Measurements from ENCODE around the gene TLN1.

TLN1 gene

GRCh38 chr9:35664531-35665470, 67.2 kb downstream of the TLN1 start, which contains the start of gene ARHGEF39:
ARHGEF39 (minus strand) TSS chr9:35665195; CDS start chr9:35665169, 26 bp downstream.
- peak; percentile 36 for DNase-seq (ENCODE audit: low read depth, low spot score)

DNA sequence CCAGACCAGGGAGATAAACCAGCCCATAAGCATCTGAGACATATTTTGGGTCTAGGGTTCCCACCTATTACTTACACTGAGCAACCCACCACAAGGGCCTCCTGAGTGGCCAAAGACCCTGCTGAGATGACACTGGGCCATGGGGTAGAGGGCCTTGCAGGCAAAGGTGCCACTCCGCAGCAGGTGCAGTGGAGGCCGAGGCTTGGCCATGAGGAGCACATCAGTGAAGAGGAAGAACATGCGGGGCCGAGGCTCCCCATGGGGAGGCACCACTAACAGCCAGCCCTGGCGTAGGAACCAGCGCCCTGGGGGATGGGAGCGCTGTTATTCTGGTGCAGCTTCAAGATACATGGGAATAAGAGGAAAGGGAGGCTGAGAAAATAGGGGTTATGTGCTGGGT, 69.6 kb downstream of the TLN1 start:
- DNase-seq (ENCODE audit: low read depth, low spot score) = no peak

- no peak for DNase-seq (ENCODE audit: low read depth, low spot score)
Measured at GRCh38 chr9:35661756-35662350, 70.1 kb downstream of the TLN1 start.

- no peak for DNase-seq (ENCODE audit: low read depth, low spot score)
Measured at GRCh38 chr9:35660966-35661415, 71.0 kb downstream of the TLN1 start.

- no peak for DNase-seq (ENCODE audit: low read depth, low spot score)
Measured at GRCh38 chr9:35659340-35659739, 72.7 kb downstream of the TLN1 start.

- DNase-seq (ENCODE audit: low read depth, low spot score) = no peak
Measured at GRCh38 chr9:35658968-35659220, 73.1 kb downstream of the TLN1 start.

GRCh38 chr9:35658137-35658967, 73.6 kb downstream of the TLN1 start, which contains the start of gene CCDC107:
CCDC107 (plus strand) TSS chr9:35658292; CDS start chr9:35658380, 88 bp downstream.
- DNase-seq (ENCODE audit: low read depth, low spot score) = peak; percentile 53

DNA sequence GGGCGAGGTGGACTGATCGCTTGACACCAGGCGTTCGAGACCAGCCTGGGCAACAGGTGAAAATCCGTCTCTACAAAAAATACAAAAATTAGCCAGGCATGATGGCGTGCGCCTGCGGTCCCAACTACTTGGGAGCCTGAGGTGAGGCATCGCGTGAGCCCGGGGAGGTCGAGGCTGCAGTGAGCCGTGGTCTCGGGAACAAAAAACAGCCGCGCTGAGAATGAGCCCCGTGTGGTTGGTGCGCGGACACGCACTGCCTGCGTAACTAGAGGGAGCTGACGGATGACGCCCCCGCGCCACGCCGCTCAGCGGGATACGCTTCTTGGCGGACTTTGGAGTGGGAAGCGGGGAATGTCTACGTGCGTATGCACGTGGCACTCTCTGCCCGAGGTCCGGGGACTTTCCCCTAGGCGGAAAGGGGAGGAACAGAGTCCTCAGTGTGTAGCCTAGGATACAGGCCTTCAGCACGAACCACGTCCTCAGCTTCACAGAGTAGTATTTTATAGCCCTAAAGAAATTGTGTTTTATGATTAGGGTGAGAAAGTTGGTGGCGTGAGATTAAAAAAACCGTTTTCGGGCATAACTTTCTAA, 74.4 kb downstream of the TLN1 start, which contains the start of gene RMRP:
Gene RMRP (minus strand): TSS at position 474 of the 591 bp plus-strand sequence.
- peak; percentile 99 for DNase-seq (ENCODE audit: low read depth, low spot score)

- peak; percentile 44 for DNase-seq (ENCODE audit: low read depth, low spot score)
Measured at GRCh38 chr9:35656831-35657545, 75.0 kb downstream of the TLN1 start.

DNA sequence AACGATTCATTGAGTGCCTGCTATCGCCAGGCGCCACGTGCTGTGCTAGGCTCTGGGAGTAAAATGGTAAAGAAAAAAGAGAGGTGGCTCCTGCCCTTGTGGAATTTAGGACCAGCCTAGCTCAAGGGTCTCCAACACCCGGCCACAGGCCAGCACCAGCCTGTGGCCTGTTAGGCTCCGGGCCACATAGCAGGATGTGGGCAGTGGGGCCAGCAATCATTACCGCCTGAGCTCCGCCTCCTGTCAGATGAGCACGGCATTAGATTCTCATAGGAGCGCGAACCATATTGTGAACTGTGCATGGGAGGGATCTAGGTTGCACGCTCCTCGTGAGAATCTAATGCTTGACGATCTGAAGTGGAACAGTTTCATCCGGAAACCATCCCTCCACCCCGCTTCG, 75.6 kb downstream of the TLN1 start:
- DNase-seq (ENCODE audit: low read depth, low spot score) = no peak

DNA sequence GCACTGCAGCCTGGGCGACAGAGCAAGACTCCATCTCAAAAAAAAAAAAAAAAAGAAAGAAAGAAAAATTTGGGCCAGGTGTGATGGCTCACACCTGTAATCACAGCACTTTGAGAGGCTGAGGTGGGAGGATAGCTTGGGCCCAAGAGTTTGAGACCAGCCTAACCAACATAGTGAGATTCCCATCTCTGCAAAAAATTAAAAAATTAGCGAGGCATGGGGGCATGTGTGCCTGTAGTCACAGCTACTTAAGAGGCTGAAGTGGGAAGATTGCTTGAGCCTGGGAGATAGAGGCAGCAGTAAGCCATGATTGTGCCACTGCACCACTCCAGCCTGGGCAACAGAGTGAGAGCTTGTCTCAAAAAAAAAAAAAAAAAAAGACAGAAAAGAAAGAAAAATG, 78.4 kb downstream of the TLN1 start:
- no peak for DNase-seq (ENCODE audit: low read depth, low spot score)

- DNase-seq (ENCODE audit: low read depth, low spot score) = no peak
Measured at GRCh38 chr9:35652829-35653209, 79.2 kb downstream of the TLN1 start.

GRCh38 chr9:35651956-35652828, 79.8 kb downstream of the TLN1 start:
- DNase-seq (ENCODE audit: low read depth, low spot score) = peak; percentile 31

DNA sequence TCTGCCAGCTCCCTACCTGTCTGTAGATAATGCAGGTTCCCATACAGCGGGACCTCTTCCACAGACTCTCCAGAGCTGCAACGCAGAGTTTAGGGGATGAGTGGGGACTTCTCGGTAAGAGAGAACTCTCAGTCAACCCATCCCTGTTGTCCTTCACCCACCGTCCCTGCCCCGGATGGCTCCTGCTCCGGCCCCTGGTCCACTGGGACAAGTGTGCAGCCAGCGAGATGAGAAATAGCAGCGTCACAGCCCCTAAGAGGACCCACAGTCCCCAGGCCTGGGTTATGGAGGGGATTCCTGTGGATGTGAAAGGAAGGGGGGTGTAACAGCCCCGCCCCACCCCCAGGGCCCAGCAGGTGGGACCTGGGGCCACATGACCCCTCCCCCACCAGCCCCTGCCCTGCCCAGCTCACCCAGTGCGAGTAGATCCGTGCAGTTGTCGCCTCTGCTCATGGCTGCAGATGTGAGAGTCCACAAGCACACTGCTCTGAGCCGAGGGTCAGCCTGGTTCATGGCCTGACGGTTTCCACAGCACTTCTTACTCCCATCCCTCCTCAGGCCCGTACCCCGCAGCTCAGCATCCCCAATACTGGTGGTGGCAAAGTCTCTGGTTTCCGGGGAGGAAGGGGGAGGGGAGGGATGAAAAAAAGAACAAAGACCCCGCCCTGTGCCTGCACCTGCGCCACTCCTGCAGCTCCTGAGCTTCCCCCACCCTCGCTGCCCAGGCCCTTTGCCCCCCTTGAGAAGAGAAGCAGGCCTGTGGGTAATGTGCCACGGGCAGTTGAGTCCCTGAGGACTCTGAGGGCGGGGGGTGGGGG, 81.4 kb downstream of the TLN1 start, which contains the start of gene SIT1:
Gene SIT1 (minus strand): TSS at position 591 of the 818 bp plus-strand sequence. CDS start 78 bp downstream, at position 513.
- DNase-seq (ENCODE audit: low read depth, low spot score) = no peak

GRCh38 chr9:35649431-35650340, 82.3 kb downstream of the TLN1 start:
- no peak for DNase-seq (ENCODE audit: low read depth, low spot score)

Measured in brain pericyte (primary cell).